Measurements from ENCODE around the gene MCAT.

GRCh38 chr22:43148581-43148980 is 5.4 kb upstream of the MCAT start:
- TF ChIP-seq, protein P1, sequence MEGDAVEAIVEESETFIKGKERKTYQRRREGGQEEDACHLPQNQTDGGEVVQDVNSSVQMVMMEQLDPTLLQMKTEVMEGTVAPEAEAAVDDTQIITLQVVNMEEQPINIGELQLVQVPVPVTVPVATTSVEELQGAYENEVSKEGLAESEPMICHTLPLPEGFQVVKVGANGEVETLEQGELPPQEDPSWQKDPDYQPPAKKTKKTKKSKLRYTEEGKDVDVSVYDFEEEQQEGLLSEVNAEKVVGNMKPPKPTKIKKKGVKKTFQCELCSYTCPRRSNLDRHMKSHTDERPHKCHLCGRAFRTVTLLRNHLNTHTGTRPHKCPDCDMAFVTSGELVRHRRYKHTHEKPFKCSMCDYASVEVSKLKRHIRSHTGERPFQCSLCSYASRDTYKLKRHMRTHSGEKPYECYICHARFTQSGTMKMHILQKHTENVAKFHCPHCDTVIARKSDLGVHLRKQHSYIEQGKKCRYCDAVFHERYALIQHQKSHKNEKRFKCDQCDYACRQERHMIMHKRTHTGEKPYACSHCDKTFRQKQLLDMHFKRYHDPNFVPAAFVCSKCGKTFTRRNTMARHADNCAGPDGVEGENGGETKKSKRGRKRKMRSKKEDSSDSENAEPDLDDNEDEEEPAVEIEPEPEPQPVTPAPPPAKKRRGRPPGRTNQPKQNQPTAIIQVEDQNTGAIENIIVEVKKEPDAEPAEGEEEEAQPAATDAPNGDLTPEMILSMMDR (IDR thresholded peaks at IDR 0.05) = no peak
- no peak for TF ChIP-seq POLR2A (IDR thresholded peaks at IDR 0.05)

Measured in adrenal gland (tissue), 5 donors.